Thyroid gland (tissue), 4 donors: ENCODE results near the gene NAT9.

Experiments used
- CTCF ChIP-seq, 6 experiments: fragments of 200-600 bp in 3 of 6; fragments of 450-650 bp in 3 of 6; sonication (generic) in 3 of 6; IDR thresholded peaks; one replicate each; pipeline ENCODE4 v1.5.1; 2016 to 2019; ENCODE audit warnings: antibody characterized with exemption in 6 of 6, mild to moderate bottlenecking in 2 of 6, inconsistent platforms in 1 of 6, moderate library complexity in 1 of 6
- POLR2A ChIP-seq, 2 donors: fragments of 450-650 bp; IDR thresholded peaks; one replicate each; pipeline ENCODE4 v1.6.1; 2017; ENCODE audit warnings: antibody characterized with exemption in 2 of 2, mild to moderate bottlenecking in 2 of 2, moderate library complexity in 1 of 2

GRCh38 chr17:74725111-74725510 is 51.0 kb downstream of the NAT9 start:
- TF ChIP-seq CTCF (IDR thresholded peaks at IDR 0.05) (no peak), POLR2A (IDR thresholded peaks at IDR 0.05) (no peak)
